ENCODE results near the gene PEX7.

PEX7 gene

DNA sequence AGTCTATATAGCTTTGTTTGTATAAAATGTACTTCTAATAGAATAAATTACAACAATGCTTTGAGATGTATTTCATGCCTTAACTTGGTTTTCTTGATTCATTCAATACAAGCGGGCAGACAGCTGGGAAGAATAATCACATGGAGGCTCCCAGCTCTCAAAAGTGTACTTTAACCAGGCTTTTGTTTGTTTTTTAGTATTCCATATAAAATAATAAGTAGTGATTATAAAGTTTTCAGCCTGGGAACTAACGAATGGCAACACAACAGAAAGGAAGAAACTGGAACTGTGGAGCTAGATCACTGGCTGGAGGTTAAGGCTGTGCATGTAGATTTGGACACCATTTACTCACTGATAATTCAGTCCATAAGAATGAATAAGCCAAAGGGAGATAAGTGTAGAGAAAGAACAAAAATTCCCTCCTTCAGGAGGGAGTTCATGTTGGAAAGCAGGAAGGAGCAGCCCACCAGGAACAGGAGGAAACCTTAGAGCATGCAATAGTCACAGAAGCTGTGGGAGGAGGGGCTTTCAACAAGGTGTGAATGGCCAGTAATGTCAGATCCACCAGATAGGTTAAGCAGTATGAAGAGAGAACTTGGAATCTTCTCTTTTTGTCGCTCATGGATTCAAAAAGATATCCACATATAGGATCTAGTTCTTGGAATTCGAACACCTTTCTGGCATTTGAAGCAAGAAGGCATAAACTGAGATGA, 58.5 kb downstream of the PEX7 start:
- no peak overlapping the region for H3K27ac ChIP-seq
- TF ChIP-seq ZFX (IDR thresholded peaks at IDR 0.05) = no peak
- TF ChIP-seq, protein P1, sequence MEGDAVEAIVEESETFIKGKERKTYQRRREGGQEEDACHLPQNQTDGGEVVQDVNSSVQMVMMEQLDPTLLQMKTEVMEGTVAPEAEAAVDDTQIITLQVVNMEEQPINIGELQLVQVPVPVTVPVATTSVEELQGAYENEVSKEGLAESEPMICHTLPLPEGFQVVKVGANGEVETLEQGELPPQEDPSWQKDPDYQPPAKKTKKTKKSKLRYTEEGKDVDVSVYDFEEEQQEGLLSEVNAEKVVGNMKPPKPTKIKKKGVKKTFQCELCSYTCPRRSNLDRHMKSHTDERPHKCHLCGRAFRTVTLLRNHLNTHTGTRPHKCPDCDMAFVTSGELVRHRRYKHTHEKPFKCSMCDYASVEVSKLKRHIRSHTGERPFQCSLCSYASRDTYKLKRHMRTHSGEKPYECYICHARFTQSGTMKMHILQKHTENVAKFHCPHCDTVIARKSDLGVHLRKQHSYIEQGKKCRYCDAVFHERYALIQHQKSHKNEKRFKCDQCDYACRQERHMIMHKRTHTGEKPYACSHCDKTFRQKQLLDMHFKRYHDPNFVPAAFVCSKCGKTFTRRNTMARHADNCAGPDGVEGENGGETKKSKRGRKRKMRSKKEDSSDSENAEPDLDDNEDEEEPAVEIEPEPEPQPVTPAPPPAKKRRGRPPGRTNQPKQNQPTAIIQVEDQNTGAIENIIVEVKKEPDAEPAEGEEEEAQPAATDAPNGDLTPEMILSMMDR (conservative IDR thresholded peaks at IDR 0.05) = no peak

DNA sequence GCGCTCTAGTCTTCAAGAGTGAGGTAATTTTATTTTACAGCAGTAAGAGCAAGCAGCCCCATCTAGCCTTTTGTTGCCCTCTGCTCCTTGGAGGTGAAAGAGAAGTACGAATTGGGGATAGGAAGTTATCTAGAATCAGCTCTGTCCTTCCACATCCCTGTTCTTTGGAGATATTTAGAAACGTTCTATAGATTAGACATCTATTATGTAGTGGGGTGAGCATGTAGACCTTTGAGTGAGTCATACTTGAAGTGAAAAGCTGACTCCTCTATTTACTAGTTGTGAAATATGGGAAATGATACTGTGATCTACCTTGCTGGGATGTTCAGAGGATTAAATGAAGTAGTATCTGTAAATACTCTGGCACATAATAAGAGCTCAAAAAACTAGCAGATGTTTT, 63.7 kb downstream of the PEX7 start:
- H3K27ac ChIP-seq = no peak overlapping the region
- TF ChIP-seq, protein P1 (conservative IDR thresholded peaks at IDR 0.05) = no peak
- TF ChIP-seq ZFX (IDR thresholded peaks at IDR 0.05) = no peak

DNA sequence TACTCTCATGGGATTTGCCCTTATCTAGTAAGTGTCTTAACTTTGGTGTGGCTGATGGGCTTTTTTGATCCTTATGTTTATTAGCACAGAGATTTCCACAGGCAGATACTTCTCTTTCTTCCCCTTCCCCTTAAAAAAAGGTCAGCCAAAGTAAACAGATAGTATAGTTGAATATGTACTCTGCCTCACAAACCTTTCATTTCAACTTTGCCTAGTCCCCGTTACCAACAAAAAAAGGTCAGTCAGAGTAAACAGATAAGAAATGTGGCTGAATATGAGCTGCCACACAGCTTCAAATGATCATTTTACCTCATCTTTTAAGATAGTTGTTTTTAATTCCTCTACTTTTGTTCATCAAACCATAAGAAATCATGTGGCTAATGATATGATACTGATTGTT, 65.6 kb downstream of the PEX7 start:
- H3K27ac ChIP-seq = no peak overlapping the region
- TF ChIP-seq ZFX (IDR thresholded peaks at IDR 0.05) = no peak
- TF ChIP-seq, protein P1 (conservative IDR thresholded peaks at IDR 0.05) = no peak

DNA sequence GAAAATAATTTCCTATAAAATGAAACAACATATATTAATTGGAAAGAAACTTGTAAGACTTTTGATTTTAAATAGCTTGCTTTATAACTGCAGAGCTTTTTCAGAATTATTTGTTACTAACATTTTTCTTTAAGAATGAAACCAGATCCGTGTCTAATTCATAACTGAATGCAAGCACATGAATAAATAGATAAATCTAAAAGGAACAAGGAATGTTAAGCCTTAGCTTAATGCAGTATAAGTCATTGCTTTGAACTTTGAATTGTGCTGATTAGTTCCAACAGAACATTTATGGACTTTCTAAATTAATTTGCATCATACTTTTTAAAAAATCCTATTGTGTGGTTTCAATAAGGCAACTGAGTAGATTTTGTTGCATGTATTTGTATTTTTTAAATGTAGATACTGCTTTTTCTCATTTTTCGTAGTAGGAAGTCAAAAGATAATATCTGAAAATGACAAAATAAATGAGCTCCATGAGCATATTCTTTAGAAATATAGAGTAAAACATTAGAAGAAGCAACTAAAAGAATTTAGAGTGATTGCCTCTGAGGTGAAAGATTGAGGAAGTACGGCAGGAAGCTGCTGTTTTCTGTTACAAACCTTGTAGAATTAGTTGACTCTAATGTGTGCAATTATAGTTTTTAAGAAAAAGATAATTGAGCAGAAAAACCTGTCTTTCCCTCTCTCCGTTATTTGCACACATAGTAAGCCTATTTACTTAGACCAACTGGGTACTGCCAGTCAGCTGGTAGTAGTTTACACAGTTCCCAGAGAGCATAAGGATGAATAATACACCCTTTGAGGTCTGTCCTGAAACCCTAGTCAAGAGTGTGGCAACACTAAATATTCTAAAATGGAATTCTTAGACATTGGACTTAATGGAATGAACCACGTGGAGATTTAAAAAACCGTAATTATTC, 67.1 kb downstream of the PEX7 start:
- no peak overlapping the region for H3K27ac ChIP-seq
- TF ChIP-seq, protein P1 (conservative IDR thresholded peaks at IDR 0.05) = no peak
- no peak for TF ChIP-seq ZFX (IDR thresholded peaks at IDR 0.05)

DNA sequence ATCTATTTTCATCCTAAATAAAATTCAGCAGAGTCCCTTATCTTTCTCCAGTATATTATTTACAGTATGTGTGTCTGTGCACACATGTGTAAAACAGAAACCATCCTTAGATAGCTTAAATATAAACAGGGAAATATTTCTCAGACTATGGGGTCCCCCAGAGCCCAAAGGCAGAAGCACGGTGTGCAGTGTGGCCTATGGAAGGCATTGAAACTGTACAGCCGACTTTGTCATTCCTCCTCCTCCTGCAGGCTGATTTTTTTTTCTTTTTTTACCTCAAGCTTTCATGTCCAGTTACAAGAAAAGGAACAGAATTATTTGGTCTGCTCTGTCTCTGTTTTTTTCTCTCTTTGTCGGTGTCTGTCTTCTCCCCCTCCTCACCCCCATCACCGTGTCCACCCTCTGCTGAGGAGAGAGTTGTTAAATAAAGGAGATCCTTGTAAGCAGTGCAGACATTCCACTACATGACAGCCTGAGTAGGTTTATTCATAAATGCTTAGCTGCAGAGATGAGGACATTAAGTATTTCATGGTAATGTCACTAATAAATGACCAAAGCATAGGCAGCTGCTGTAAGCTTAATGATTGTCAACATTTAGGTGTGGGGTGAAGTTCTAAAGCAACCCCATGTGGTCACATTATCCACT, 67.9 kb downstream of the PEX7 start:
- TF ChIP-seq, protein P1 (conservative IDR thresholded peaks at IDR 0.05) = no peak
- TF ChIP-seq ZFX (IDR thresholded peaks at IDR 0.05) = no peak
- no peak overlapping the region for H3K27ac ChIP-seq

DNA sequence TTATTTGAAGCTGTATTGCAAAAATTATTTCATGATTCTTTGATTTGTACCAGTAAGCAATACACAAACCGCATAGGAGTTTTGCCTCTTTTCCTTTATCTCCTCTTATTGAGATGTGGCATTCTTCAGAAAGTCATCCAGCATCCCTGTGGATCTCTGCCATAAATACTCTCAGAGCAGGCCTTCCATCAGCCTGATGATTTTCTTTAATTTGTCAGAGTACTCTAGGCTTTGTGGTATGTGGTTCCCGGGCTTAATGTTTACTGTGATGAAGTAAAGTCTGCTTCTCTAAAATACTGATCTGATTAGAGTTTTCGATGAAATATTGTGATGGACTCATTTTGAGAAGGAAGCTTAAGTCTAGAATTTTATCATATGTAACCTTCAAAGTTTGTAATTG, 68.6 kb downstream of the PEX7 start:
- TF ChIP-seq ZFX (IDR thresholded peaks at IDR 0.05) = no peak
- TF ChIP-seq, protein P1 (conservative IDR thresholded peaks at IDR 0.05) = no peak
- H3K27ac ChIP-seq = no peak overlapping the region

All from C4-2B (cell line).